ENCODE results near the gene MSRB1. TPM values are rescaled to one million over a fixed set of nuclear protein-coding genes. Genes with fewer than 3 reads are reported as not detected.
"Not testable (repeated sequence)": the region's sequence is repeated elsewhere in the genome, so short reads cannot be mapped to it uniquely, and the experiment has no call there.

Gene MSRB1
- total and polyA plus RNA-seq, 2 of the 13 experiments (the other 11 are each of a cell fraction or from before 2014, with no cell fraction given), result 32.1 to 75.4 TPM

- peak overlapping the region in 2 of 3 experiments; percentile 33 to 96; a peak in 3 of 6 replicates for H3K4me3 ChIP-seq (replicated peaks in 1 of 3; ENCODE audit: insufficient read depth in 1 of 3, low read depth in 2 of 3, low read length in 3 of 3)
- H3K36me3 ChIP-seq (replicated peaks in 1 of 2; ENCODE audit: control insufficient read depth in 1 of 2, insufficient read depth in 2 of 2, low read length in 2 of 2), result peaks cover 7 to 24% of the 10 kb centered on the region in 2 experiments; a peak in 3 of 5 replicates
- H4K20me1 ChIP-seq (ENCODE audit: insufficient read depth, low read length); FAIRE-seq; H3K9me3 ChIP-seq (ENCODE audit: low read length); CTCF ChIA-PET (ENCODE audit: low intra/inter-chr PET ratio, low total read pairs); DNase-seq (ENCODE audit: low spot score); H3K27me3 ChIP-seq (ENCODE audit: control insufficient read depth in 1 of 2, insufficient read depth in 2 of 2, low read length in 2 of 2); H2AFZ ChIP-seq (ENCODE audit: low read length); in situ Hi-C loops (cut with HindIII; ENCODE audit: extremely low pct_ligation_motif_present, low pct_unique_long_range_greater_than_20kb); TF ChIP-seq NR2F6 (CRISPR knock-in tag; IDR thresholded peaks at IDR 0.05): not testable (repeated sequence)
- H3K4me2 ChIP-seq (ENCODE audit: low read depth, low read length), result peak overlapping the region; percentile 96
- peak overlapping the region; percentile 90 for H3K9ac ChIP-seq (ENCODE audit: insufficient read depth, low read depth, low read length)
- H3K79me2 ChIP-seq (ENCODE audit: insufficient read depth, low read length), result peaks cover 26% of the 10 kb centered on the region
- peaks cover 76% of the 10 kb centered on the region for H3K4me1 ChIP-seq (ENCODE audit: insufficient read depth, low read length)
- peak overlapping the region; percentile 96 for H3K27ac ChIP-seq (ENCODE audit: extremely low read length, insufficient read depth, low read length)
- intact Hi-C loops (cut with micrococcal nuclease; ENCODE audit: unreplicated experiment), result loop anchor here (2.0 kb wide), 1 partner anchor 19 kb away; the partner anchor contains the start of gene NDUFB10
- WGBS (ENCODE audit: low lambda C conversion rate), result 18% methylated on average over 8 of the region's 8 CpGs
- peak; percentile 5; the same call in 2 of the 3 replicates for ATAC-seq
- BruUV-seq (replicated peaks), result TSS peak; percentile 30
- POLR2A ChIA-PET, result interaction anchor here (0.6 to 5.8 kb wide), 23 partner anchors 7 to 234 kb away, joined by 3 to 139 read pairs (median 6); partner anchors contain the start of genes FAHD1, GFER, HAGH and MAPK8IP3
- TF ChIP-seq ZNF772 (CRISPR knock-in tag; IDR thresholded peaks at IDR 0.05) (peak; percentile 1; the same call in 1 of the 2 replicates), DRAP1 (CRISPR knock-in tag; IDR thresholded peaks at IDR 0.05) (peak; percentile 62; the same call in 1 of the 2 replicates), ZEB1 (IDR thresholded peaks at IDR 0.05; ENCODE audit: insufficient replicate concordance, low read depth) (peak; percentile 29), RERE (CRISPR knock-in tag; IDR thresholded peaks at IDR 0.05; ENCODE audit: low read depth) (0 out of 2 replicates have a peak, but pooled peaks have one; percentile 16), SAP130 (CRISPR knock-in tag; IDR thresholded peaks at IDR 0.05; ENCODE audit: low read depth) (0 out of 2 replicates have a peak, but pooled peaks have one; percentile 3), MEIS2 (CRISPR knock-in tag; IDR thresholded peaks at IDR 0.05) (0 out of 2 replicates have a peak, but pooled peaks have one; percentile 41), ZNF503 (CRISPR knock-in tag; IDR thresholded peaks at IDR 0.05) (peak; percentile 37; the same call in 1 of the 2 replicates), ZNF746 (CRISPR knock-in tag; IDR thresholded peaks at IDR 0.05) (peak; percentile 11; the same call in 1 of the 2 replicates), NR2F6 (IDR thresholded peaks at IDR 0.05) (peak; percentile 73), ZNF501 (CRISPR knock-in tag; IDR thresholded peaks at IDR 0.05) (0 out of 2 replicates have a peak, but pooled peaks have one; percentile 7), RXRB (CRISPR knock-in tag; IDR thresholded peaks at IDR 0.05; ENCODE audit: borderline replicate concordance) (peak; percentile 33; the same call in 1 of the 2 replicates), THRA (CRISPR knock-in tag; IDR thresholded peaks at IDR 0.05; ENCODE audit: borderline replicate concordance) (peak; percentile 45; the same call in 1 of the 2 replicates)
These were observed 3.2 kb downstream of the MSRB1 start for GRCh38 chr16:1939833-1940232.

Data from HepG2 (cell line).